ENCODE data around the gene TMEM74B.

DNA sequence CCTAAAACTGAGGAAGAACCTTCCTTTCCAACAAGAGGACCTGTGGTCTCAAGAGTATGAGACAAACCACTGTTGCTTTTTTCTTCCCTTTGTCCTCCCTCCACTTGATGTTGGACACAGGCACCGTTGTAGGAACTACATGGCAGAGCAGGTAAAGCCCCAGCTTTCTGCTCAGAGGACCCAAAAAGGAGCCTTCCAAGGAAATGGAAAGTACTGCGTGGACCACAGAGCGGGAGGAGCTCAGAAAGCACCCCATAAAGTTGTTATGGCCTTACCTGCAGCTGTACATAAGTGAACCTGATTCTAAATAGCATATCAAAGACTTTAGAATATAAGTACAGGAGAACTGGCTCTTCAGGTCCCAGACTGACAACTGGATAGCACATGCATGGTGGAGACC, 29.4 kb downstream of the TMEM74B start:
- TF ChIP-seq, protein P1, sequence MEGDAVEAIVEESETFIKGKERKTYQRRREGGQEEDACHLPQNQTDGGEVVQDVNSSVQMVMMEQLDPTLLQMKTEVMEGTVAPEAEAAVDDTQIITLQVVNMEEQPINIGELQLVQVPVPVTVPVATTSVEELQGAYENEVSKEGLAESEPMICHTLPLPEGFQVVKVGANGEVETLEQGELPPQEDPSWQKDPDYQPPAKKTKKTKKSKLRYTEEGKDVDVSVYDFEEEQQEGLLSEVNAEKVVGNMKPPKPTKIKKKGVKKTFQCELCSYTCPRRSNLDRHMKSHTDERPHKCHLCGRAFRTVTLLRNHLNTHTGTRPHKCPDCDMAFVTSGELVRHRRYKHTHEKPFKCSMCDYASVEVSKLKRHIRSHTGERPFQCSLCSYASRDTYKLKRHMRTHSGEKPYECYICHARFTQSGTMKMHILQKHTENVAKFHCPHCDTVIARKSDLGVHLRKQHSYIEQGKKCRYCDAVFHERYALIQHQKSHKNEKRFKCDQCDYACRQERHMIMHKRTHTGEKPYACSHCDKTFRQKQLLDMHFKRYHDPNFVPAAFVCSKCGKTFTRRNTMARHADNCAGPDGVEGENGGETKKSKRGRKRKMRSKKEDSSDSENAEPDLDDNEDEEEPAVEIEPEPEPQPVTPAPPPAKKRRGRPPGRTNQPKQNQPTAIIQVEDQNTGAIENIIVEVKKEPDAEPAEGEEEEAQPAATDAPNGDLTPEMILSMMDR (conservative IDR thresholded peaks at IDR 0.05; ENCODE audit: low read length), result no peak
- no peak for TF ChIP-seq EZH2phosphoT487 (IDR thresholded peaks at IDR 0.05; ENCODE audit: borderline replicate concordance, low read depth, low read length)

All from OCI-LY7 (cell line).